Activated CD4-positive, alpha-beta T cell treated with anti-CD3 and anti-CD28 coated beads for 1 hour (primary cell): Measurements from ENCODE around the gene AMDHD2.
"Not testable (repeated sequence)": the region's sequence is repeated elsewhere in the genome, so short reads cannot be mapped to it uniquely, and the experiment has no call there.

Source experiments
- DNase-seq: peaks from one replicate; pipeline ENCODE4 v3.0.0-alpha.2; 2020

AMDHD2 gene, protein sequence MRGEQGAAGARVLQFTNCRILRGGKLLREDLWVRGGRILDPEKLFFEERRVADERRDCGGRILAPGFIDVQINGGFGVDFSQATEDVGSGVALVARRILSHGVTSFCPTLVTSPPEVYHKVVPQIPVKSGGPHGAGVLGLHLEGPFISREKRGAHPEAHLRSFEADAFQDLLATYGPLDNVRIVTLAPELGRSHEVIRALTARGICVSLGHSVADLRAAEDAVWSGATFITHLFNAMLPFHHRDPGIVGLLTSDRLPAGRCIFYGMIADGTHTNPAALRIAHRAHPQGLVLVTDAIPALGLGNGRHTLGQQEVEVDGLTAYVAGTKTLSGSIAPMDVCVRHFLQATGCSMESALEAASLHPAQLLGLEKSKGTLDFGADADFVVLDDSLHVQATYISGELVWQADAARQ

DNA sequence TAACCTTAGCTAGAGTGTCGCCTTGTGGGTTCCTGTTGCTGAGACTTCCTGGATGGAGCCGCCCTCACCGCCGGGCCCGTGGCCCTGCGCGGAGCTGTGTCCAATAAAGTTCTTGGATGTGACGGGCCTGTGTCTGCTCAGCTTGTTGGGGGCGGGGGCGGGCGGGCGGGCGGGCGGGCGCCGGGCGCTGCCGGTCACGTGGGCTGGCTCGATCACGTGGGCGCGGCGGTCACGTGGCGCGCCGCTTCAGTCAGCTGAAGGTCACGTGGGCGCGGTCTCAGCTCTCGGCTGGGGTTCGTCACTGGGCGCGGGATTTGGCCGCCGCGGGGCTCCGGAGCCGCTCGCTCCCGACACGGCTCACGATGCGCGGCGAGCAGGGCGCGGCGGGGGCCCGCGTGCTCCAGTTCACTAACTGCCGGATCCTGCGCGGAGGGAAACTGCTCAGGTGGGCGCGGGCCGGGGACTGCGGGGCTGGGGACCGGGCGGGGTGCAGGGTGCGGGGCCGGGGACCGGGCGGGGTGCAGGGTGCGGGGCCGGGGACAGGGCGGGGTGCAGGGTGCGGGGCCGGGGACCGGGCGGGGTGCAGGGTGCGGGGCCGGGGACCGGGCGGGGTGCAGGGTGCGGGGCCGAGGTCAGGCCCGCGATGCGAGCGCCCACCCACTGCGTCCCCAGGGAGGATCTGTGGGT lies at the start of gene AMDHD2:
Gene AMDHD2 (plus strand): TSS at position 275 of the 687 bp plus-strand sequence. CDS start 88 bp downstream, at position 363.
- peak; percentile 82 for DNase-seq

DNA sequence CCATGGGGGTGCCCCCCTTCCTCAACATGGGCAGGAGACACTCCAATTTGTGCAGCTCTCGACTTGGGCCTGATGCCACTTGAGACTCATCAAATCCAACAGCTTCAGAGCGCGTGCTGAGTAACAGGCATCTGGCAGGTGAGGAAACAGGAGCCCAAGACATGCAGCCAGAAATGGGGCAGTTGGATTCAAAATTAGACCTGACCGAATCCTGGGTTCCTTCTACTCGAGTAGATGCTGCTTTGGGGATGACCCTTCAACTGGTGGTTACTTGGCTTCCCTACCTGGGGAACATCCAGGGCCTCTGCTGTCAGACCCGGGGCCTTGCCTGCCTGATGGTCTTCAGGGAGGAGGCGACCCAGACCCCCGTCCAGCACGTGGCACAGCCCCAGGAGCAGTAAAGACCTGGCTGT lies 49.6 kb upstream of the AMDHD2 start:
- DNase-seq = no peak

DNA sequence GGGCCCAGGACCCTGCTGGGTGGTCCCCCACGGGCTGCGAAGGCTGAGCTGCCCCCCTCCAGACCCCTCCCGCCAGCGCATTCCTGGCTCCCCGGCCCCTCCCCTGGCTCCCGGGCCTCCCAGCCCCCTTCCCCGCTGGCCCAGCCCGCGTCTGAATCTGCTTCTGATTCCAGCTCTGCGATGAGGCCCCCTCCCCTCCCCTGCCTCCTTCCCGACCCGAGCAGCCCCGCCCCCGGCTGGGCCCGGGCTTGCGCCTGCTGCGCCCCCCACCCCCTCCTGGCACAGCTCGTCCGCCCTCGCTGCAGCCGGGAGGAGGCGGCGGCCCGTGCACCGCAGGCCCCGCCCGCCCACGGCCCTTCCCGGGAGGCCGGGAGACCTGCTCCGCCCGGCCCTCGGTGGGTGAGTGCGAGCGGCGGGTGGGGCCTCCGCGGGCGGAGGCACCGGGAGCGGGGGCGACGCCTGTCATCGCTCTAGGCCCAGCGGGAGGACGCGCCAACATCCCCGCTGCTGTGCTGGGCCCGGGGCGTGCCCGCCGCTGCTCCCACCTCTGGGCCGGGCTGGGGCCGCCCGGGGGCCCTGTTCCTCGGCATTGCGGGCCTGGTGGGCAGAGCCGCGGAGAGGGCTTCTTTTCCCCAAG lies 49.0 kb upstream of the AMDHD2 start, which contains the start of gene NTN3:
Gene NTN3 (plus strand): TSS at position 282 of the 637 bp plus-strand sequence. CDS start 405 bp downstream, outside the sequence.
- DNase-seq = no peak

DNA sequence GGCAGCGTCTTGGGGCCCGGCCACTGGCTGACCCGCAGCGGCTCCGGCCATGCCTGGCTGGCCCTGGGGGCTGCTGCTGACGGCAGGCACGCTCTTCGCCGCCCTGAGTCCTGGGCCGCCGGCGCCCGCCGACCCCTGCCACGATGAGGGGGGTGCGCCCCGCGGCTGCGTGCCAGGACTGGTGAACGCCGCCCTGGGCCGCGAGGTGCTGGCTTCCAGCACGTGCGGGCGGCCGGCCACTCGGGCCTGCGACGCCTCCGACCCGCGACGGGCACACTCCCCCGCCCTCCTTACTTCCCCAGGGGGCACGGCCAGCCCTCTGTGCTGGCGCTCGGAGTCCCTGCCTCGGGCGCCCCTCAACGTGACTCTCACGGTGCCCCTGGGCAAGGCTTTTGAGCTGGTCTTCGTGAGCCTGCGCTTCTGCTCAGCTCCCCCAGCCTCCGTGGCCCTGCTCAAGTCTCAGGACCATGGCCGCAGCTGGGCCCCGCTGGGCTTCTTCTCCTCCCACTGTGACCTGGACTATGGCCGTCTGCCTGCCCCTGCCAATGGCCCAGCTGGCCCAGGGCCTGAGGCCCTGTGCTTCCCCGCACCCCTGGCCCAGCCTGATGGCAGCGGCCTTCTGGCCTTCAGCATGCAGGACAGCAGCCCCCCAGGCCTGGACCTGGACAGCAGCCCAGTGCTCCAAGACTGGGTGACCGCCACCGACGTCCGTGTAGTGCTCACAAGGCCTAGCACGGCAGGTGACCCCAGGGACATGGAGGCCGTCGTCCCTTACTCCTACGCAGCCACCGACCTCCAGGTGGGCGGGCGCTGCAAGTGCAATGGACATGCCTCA lies 48.3 kb upstream of the AMDHD2 start:
- DNase-seq = no peak

DNA sequence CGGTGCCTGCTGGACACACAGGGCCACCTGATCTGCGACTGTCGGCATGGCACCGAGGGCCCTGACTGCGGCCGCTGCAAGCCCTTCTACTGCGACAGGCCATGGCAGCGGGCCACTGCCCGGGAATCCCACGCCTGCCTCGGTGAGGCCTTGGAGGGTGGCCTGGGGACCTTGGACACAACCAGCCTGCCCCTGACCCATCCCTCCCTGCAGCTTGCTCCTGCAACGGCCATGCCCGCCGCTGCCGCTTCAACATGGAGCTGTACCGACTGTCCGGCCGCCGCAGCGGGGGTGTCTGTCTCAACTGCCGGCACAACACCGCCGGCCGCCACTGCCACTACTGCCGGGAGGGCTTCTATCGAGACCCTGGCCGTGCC lies 47.7 kb upstream of the AMDHD2 start:
- no peak for DNase-seq

DNA sequence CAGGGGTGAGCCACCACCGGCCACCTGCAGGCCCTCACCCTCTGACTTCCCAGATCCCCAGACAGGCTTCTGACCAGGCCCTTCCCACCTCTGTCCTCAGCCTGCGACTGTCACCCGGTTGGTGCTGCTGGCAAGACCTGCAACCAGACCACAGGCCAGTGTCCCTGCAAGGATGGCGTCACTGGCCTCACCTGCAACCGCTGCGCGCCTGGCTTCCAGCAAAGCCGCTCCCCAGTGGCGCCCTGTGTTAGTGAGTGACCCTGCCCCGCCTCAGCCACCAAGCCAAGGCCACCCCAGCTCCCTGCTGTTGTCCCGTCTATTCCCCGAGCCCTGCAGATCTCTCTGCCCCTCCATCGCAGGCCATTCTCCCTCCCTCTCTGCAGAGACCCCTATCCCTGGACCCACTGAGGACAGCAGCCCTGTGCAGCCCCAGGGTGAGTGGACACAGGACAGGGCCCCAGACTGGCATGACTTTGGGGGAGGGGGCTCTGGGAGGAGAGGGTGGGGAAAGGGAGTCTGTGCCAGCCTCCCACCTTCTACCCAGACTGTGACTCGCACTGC lies 47.2 kb upstream of the AMDHD2 start:
- DNase-seq = no peak

DNA sequence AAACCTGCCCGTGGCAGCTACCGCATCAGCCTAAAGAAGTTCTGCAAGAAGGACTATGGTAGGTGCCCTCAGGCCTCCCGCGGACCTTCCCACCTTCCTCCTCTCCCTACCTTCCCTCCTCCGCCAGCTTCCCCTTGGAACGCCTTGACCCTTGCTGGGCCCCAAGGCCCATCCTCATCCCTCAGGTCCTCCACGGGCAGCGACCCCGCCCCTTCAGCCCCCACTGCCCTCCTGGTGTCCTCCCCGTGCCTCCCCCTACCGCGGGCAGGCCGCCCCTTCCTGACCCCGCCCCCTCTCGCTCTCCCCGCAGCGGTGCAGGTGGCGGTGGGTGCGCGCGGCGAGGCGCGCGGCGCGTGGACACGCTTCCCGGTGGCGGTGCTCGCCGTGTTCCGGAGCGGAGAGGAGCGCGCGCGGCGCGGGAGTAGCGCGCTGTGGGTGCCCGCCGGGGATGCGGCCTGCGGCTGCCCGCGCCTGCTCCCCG lies 46.7 kb upstream of the AMDHD2 start:
- DNase-seq = no peak

DNA sequence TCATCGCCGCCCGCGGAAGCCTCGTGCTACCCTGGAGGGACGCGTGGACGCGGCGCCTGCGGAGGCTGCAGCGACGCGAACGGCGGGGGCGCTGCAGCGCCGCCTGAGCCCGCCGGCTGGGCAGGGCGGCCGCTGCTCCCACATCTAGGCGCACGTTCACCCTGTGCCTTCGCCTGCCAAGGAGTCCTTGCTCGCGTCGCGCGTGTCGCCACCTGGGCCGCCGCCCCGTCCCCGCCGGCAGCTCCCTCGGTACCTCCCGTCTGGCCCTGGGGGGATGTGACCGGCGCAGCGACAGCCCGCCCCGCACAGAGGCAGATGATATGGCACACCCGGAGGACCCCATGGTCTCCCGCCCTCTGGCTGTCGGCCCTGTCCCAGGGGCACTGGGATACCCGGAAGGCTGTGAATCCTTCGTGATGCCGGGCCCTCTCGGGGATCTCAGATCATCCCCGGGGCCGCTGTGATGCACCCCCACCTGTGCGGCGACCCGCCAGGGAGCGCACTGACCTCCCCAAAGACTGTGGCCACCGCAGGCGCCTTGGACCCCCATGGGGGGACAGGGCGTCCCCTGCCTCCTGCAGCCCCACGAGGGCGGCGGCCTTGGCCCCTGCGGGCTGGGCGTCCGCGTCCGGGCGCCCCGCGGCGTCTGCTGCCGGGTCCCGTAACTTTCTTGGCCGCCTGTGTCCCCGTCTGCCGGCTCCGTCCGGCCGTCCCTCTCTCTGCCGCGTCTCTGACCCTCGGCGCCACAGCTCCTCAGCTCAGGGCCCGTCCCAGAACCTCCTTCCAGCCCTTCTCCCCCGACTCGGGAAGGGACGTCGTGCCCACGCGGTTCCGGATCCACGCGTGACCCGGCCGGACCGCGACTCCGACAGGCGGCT lies 45.9 kb upstream of the AMDHD2 start:
- peak; percentile 53 for DNase-seq

DNA sequence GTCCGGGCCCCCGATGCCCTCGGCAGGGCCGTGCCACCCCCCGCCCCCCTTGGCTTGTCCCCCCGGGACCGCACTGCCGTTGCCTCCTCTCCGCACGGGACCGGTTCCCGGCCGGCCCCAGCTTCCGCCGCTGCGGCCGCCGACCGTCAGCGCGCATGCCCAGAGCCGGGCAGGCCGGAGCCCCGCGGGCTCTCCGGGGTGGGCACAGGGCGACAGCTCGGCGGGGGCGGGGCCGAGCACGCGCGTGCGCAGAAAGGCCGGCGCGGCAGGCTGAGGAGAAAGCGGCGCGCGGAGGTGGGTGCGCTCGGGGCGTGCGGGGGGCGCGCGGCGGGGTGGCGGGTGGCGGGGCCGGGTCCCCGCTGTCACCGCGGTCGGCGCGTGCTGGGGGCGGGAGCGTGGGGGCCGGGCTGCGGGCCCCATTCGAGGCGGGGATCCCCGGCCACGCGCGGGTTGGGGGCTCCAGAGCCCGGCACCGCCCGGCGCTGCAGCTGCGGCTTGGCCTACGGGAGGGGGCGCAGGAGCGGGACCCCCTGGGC lies 45.2 kb upstream of the AMDHD2 start, which contains the start of gene TBC1D24:
Gene TBC1D24 (plus strand): TSS at position 251 of the 536 bp plus-strand sequence. CDS start 21,022 bp downstream, outside the sequence.
- DNase-seq = peak; percentile 67

DNA sequence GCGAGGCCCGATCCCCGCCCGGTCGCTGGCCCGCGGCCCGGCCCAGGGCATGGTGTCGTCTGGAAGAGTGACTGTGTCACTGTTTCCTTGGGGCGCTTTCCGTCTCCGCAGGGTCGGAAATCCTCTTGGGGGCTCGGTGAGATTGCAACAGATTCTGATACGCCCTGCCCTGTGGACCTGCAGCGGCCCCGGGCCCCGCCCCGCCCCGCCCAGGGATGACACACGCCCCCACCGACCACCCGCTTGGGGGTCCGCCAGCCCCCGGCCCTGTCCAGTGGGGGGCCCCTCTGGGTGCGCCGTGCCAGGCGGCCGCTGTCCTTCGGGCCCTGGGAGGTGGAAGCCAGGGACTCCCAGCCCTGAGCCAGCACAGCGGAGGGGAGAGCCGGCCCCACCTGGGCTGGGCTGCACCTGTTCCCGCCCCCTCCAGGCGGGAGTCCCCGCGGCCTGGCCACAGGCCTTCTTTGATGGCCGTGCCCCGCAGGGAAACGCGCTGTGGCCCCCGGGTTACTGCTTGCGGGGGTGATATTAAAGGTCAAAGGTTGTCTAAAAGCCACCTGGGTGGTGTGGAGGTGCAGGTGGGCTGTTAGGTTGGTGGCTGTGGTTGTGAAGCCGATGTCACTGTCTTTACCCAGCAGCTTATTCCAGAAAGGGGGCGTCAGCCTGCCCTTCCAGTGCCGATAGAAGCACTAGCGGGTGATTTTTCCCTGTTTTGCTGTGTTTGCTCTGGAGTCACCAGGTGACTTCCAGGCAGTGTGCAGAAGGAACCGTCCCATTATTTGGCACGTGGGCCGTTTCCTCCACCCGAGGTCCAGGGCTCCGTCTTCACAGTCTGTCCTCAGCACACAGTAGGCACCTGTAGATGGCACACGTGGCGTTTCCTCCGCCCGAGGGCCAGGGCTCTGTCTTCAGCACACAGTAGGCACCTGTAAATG lies 44.5 kb upstream of the AMDHD2 start:
- peak; percentile 30 for DNase-seq

DNA sequence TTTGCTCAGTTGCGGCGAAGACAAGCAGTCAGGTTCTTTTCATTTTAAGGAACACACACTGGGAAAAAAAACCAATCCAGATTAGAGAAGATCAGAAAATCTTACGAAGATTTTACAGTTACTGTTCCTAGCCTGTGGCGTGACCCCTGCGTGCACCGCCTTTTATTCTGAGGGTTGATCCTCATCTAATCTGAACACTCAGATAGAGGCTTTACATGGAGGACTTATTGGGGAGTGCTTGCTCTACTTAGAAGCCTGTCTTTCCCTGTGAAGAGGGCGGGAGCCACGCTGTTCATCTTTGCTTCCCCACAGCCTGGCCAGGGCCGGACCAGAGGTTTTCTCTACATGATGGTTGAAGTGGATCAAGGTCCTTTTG lies 43.8 kb upstream of the AMDHD2 start:
- DNase-seq = no peak

DNA sequence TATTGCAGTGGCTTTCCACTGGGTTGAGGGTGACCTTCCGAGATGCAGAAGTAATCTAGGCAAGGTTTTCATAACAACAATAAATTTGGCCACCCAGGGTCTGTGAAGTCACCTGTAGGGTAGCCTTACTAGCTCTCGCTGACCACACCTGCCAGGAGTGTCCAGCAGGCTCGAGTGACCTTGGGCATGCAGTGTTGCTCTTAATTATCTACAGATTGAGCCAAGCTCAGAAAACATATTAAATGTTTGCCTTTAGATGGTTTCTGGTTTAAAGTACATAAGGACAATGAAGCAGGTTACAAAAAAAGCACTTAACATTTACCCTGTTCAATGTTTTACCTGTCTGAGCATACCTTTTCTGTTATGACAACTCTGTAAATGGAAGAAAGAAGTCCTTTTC lies 43.4 kb upstream of the AMDHD2 start:
- no peak for DNase-seq

DNA sequence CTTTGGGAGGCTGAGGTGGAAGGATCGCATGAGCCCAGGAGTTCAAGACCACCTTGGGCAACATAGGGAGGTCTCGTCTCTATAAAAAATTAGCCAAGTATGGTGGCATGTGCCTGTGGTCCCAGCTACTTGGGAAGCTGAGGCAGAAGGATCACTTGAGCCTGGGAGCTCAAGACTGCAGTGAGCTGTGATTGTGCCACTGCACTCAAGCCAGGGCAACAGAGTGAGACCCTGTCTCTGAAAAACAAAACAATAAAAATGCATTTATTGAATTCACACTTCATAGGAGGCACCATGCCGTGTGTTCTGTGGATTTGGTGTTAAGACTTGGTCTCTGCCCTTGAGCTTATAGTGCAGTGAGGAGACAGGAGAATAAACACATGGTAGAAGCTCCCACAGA lies 42.8 kb upstream of the AMDHD2 start:
- no peak for DNase-seq

DNA sequence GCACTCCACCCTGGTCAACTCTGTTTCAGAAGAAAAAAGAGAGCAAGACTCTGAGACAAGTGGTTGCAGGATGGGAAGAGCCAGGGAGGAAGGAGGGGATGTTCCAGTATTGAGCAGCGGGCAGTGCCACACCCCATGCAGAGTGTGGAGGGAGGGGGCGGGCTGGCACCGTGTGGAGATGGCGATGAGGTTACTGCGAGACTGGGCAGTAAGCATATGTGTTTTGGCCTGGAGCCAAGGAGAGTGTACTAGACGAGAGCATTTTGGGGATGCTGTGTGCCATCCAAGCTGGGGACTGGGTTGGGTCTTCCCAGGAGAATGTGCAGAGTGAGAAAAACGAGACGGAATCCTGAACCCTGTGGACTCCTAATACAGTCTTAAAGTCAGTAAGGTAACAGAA lies 41.9 kb upstream of the AMDHD2 start:
- no peak for DNase-seq

DNA sequence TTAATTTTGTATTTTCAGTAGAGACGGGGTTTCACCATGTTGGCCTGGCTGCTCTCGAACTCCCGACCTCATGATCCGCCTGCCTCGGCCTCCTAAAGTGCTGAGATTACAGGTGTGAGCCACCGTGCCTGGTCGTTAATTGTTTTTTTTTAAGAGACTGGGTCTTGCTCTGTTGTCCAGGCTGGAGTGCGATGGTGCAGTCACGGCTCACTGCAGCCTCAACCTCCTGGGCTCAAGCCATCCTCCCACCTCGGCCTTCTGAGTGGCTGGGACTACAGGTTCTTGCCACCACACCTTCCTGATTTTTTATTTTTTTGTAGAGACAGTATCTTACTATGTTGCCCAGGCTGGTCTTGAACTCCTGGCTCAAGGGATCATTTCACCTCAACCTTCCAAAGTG lies 40.2 kb upstream of the AMDHD2 start:
- DNase-seq = not testable (repeated sequence)

DNA sequence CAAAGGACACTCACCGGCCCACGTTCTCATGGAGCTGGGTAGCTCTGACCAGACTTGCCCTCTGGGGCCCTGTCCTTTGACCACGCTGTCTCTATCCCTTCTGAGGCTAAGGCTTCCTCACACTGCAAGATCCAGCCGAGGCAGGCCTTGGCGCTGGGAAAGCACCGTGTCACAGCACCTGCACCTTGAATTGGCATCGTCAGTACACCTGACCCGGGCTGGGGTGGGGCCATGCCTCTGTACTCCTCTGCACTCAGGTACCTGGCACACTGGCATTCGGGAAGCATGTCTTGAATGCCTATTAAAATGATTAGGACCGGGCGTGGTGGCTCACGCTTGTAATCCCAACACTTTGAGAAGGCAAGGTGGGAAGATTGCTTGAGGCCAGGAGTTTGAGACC lies 39.2 kb upstream of the AMDHD2 start:
- DNase-seq = no peak

DNA sequence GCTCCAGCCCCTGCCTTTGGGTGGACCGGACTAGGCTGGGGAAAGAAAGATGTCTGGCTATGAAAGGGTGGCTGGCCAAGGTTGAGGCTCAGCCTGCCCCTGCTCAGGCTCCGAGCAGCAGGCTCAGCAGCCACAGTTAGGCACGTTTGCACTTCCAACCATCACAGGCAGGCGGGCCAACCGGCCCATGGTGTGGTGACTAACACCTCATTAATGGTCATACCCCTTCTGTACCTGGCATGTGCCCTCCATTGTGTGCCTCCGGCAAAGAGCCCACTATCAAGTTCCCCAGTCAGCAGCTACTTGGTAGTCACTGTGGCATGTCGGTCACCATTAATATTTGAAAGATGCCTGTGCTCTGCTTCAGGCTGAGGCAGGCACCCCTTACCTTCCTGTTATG lies 38.5 kb upstream of the AMDHD2 start:
- no peak for DNase-seq

DNA sequence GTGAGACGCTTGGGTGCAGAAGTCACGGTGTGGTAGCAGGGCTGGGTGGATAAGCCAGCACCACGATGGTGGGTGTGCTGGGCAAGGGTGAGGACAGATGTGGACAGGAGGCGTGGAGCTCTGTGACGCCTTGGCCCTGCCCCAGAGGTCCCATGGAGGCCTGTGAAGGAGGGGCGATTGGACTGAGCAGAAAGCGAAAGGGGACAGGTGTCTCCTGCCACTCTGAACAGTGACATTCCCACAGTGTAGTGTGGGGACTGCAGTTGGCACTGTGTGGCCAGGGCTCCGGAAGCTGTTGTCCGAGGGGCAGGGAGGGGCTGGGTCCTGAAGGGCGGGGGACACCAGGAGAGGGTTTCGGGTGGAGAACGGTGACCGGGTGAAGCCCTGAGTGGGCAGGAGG lies 37.9 kb upstream of the AMDHD2 start:
- DNase-seq = no peak

DNA sequence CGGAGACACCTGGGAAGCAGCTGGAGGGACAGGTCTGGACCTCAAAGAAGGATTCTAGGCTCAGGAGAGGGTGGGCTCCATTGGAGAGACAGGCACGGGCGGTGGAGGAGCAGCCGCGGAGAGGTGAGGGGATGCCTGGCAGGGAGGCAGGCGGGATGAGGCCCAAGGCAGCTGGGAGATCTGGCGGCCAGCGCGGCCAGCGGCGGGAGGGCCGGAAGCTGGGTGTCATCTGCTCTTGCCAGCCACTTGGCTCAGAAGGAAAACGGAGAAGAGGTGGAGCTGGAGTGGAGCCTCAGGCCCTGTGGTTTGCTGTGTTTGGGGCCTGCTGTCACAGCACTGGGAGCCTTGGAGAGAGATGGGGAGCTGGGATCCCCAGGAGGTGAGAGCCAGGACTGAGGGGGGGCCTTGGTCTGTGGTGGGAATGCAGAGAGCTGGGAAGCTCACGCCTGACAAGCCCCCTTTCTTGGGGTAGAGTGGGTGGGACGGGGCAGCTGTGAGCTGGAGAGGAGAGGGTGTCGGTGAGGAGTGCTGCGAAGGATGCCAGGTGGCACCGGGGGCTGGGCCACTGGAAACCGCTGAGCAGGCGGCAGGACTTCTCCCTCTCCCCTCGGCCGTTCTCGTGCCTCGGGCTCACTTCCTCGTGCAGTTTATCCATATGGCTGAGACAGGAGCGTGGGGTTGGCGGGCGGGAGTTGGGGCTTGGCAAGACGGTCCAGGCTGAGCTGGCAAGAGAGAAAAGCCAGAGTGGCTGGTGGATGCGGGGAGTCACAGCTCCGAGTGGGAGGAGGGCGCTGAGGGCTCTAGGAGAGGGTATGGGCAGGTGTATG lies 37.2 kb upstream of the AMDHD2 start:
- no peak for DNase-seq
